NCI-H748 treated with DMSO at 0.1 percent for 48 hours (cell line): Measurements from ENCODE around the gene ZNF467.

Experiments used
- DNase-seq: peaks from one replicate; lab custom pipeline; 2025; lab: John Stamatoyannopoulos, UW

ZNF467 gene

GRCh38 chr7:149785983-149786382 is 12.6 kb upstream of the ZNF467 start:
- no peak for DNase-seq

GRCh38 chr7:149785402-149785801 is 12.0 kb upstream of the ZNF467 start:
- no peak for DNase-seq

- no peak for DNase-seq
Observed at GRCh38 chr7:149784251-149784608, 10.8 kb upstream of the ZNF467 start.

GRCh38 chr7:149783386-149784250 is 10.2 kb upstream of the ZNF467 start:
- DNase-seq = no peak

GRCh38 chr7:149782682-149783345 is 9.4 kb upstream of the ZNF467 start:
- no peak for DNase-seq

- DNase-seq = no peak
Observed at GRCh38 chr7:149781921-149782320, 8.5 kb upstream of the ZNF467 start.

GRCh38 chr7:149780636-149781419 is 7.4 kb upstream of the ZNF467 start:
- DNase-seq = no peak

GRCh38 chr7:149780056-149780455 is 6.7 kb upstream of the ZNF467 start:
- DNase-seq = no peak

- no peak for DNase-seq
Observed at GRCh38 chr7:149779502-149779805, 6.1 kb upstream of the ZNF467 start.

GRCh38 chr7:149778696-149779501 is 5.5 kb upstream of the ZNF467 start:
- no peak for DNase-seq

- DNase-seq = no peak
Observed at GRCh38 chr7:149778327-149778637, 4.9 kb upstream of the ZNF467 start.

GRCh38 chr7:149777551-149778326 is 4.4 kb upstream of the ZNF467 start:
- no peak for DNase-seq

- no peak for DNase-seq
Observed at GRCh38 chr7:149776848-149777407, 3.5 kb upstream of the ZNF467 start.

GRCh38 chr7:149776289-149776688 is 2.9 kb upstream of the ZNF467 start:
- no peak for DNase-seq

- DNase-seq = no peak
Observed at GRCh38 chr7:149775176-149775556, 1.8 kb upstream of the ZNF467 start.

- no peak for DNase-seq
Observed at GRCh38 chr7:149774237-149775175, 1.1 kb upstream of the ZNF467 start.

- DNase-seq = no peak
Observed at GRCh38 chr7:149772956-149773434, 393 bp downstream of the ZNF467 start.

- DNase-seq = no peak
Observed at GRCh38 chr7:149772241-149772955, 990 bp downstream of the ZNF467 start.

- peak; percentile 66 for DNase-seq
Observed at GRCh38 chr7:149771720-149772240, 1.6 kb downstream of the ZNF467 start.
